ENCODE measurements around the gene GPBAR1. TPM values are rescaled to one million over a fixed set of nuclear protein-coding genes. Genes with fewer than 3 reads are reported as not detected.
A peak's percentile ranks its signal among the peaks of the same experiment; 100 is the strongest.

Gene GPBAR1
- total RNA-seq, 1 experiment from 2014 or later = 0.16 TPM

DNA sequence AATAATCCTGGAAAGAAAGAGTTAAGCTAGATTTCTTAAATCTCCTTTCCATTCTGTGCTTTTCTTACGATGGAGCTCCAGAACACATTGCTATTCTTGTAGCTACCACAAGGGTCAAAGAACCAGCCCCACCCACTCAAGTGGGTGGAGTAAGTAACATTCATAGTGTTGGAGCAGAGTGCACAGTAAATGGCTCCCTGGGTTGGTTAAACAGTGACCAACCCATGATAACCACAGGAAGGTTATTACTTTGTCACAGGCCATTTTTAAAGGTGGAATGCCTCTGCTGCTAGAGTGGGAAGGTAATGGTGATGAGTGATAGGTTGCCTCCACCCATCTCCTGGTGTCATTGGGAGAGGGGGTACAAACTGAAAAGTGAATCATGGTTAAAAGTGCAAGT, 29.9 kb upstream of the GPBAR1 start:
- H3K36me3 Mint-ChIP-seq (ENCODE audit: insufficient read depth, unreplicated experiment) = peaks cover 96% of the 10 kb centered on the region
- ChIA-PET POLR2A (interaction anchor here (1.2 to 7.8 kb wide), 2 partner anchors 12 to 16 kb away, joined by 3 to 171 read pairs; partner anchors contain the start of gene ARPC2), CTCF (interaction anchor here (0.6 to 1.3 kb wide), 6 partner anchors 13 to 398 kb away, joined by 3 to 6 read pairs (median 3); no protein-coding TSS in a partner anchor)
- no peaks in the 10 kb centered on the region for H3K27me3 Mint-ChIP-seq (ENCODE audit: insufficient read depth, unreplicated experiment)
- peaks cover 16% of the 10 kb centered on the region for H3K4me1 Mint-ChIP-seq (ENCODE audit: insufficient read depth, unreplicated experiment)
- H3K4me3 Mint-ChIP-seq (ENCODE audit: unreplicated experiment) = no peak overlapping the region
- TF ChIP-seq, protein P1, sequence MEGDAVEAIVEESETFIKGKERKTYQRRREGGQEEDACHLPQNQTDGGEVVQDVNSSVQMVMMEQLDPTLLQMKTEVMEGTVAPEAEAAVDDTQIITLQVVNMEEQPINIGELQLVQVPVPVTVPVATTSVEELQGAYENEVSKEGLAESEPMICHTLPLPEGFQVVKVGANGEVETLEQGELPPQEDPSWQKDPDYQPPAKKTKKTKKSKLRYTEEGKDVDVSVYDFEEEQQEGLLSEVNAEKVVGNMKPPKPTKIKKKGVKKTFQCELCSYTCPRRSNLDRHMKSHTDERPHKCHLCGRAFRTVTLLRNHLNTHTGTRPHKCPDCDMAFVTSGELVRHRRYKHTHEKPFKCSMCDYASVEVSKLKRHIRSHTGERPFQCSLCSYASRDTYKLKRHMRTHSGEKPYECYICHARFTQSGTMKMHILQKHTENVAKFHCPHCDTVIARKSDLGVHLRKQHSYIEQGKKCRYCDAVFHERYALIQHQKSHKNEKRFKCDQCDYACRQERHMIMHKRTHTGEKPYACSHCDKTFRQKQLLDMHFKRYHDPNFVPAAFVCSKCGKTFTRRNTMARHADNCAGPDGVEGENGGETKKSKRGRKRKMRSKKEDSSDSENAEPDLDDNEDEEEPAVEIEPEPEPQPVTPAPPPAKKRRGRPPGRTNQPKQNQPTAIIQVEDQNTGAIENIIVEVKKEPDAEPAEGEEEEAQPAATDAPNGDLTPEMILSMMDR (IDR thresholded peaks at IDR 0.05; ENCODE audit: unreplicated experiment) = no peak
- H3K27ac Mint-ChIP-seq (ENCODE audit: low read depth, unreplicated experiment) = no peak overlapping the region
- H3K9me3 Mint-ChIP-seq (ENCODE audit: unreplicated experiment) = no peaks in the 10 kb centered on the region
- no TSS peak for BruUV-seq (replicated peaks)
- intact Hi-C loops (cut with micrococcal nuclease) = no loop called here
- DNase-seq (ENCODE audit: unreplicated experiment) = peak; percentile 39

DNA sequence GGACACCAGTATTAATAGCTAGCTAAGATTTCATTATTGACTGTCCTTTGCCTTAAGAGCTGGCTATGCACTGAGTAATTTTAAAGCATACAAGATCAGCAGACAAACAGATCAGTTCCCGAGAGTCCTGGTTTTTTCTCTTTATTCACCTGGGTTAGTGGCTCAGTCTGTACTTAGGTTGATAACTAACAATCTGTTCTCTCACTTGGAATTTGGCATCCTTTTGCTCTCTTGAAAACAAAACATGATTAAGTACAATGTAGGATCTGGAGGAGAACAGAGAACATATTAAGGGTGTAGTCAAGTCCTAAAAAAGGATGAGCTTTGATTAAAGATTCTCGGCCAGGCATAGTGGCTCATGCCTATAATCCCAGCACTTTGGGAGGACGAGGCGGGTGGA, 27.3 kb upstream of the GPBAR1 start:
- H3K27ac Mint-ChIP-seq (ENCODE audit: low read depth, unreplicated experiment) = no peak overlapping the region
- ChIA-PET CTCF (interaction anchor here (1.0 to 1.6 kb wide), 2 partner anchors 23 to 37 kb away, joined by 4 read pairs; partner anchors contain the start of genes AAMP and PNKD), POLR2A (interaction anchor here (0.8 to 3.2 kb wide), 7 partner anchors 9 to 46 kb away, joined by 3 to 15 read pairs (median 4); partner anchors contain the start of genes AAMP, ARPC2 and PNKD)
- DNase-seq (ENCODE audit: unreplicated experiment) = no peak
- H3K27me3 Mint-ChIP-seq (ENCODE audit: insufficient read depth, unreplicated experiment) = no peaks in the 10 kb centered on the region
- H3K4me3 Mint-ChIP-seq (ENCODE audit: unreplicated experiment) = no peak overlapping the region
- TF ChIP-seq, protein P1 (IDR thresholded peaks at IDR 0.05; ENCODE audit: unreplicated experiment) = no peak
- H3K9me3 Mint-ChIP-seq (ENCODE audit: unreplicated experiment) = no peaks in the 10 kb centered on the region
- no TSS peak for BruUV-seq (replicated peaks)
- intact Hi-C loops (cut with micrococcal nuclease) = no loop called here
- H3K36me3 Mint-ChIP-seq (ENCODE audit: insufficient read depth, unreplicated experiment) = peaks cover 94% of the 10 kb centered on the region
- peaks cover 16% of the 10 kb centered on the region for H3K4me1 Mint-ChIP-seq (ENCODE audit: insufficient read depth, unreplicated experiment)

DNA sequence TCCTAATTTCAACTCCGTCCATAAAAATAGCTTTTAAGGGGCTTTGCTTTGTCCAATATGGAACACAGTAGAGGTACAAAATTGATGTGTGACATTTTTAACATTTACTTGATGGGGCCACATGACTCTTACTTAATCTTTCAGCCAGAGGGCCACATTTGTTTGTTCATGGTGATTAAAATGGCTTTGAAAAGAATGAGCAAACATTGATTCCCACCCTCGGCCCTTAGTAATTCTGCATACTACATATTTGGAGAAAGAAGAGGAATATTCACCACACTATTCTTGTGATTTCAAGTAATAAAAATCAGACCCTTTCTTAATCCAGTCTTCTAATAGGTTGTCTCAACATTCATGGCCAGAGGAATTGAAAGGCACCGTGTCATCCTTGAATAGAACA, 26.3 kb upstream of the GPBAR1 start:
- intact Hi-C loops (cut with micrococcal nuclease) = no loop called here
- POLR2A ChIA-PET = interaction anchor here (1.0 to 3.2 kb wide), 7 partner anchors 8 to 81 kb away, joined by 3 to 15 read pairs (median 5); partner anchors contain the start of genes AAMP, ARPC2 and PNKD
- no TSS peak for BruUV-seq (replicated peaks)
- CTCF ChIA-PET = interaction anchor here (0.7 to 1.6 kb wide), 2 partner anchors 22 to 36 kb away, joined by 3 to 4 read pairs; partner anchors contain the start of genes AAMP and PNKD
- H3K27ac Mint-ChIP-seq (ENCODE audit: low read depth, unreplicated experiment) = no peak overlapping the region
- no peaks in the 10 kb centered on the region for H3K27me3 Mint-ChIP-seq (ENCODE audit: insufficient read depth, unreplicated experiment)
- DNase-seq (ENCODE audit: unreplicated experiment) = no peak
- TF ChIP-seq, protein P1 (IDR thresholded peaks at IDR 0.05; ENCODE audit: unreplicated experiment) = no peak
- no peak overlapping the region for H3K4me3 Mint-ChIP-seq (ENCODE audit: unreplicated experiment)
- H3K36me3 Mint-ChIP-seq (ENCODE audit: insufficient read depth, unreplicated experiment) = peaks cover 97% of the 10 kb centered on the region
- peaks cover 10% of the 10 kb centered on the region for H3K4me1 Mint-ChIP-seq (ENCODE audit: insufficient read depth, unreplicated experiment)
- no peaks in the 10 kb centered on the region for H3K9me3 Mint-ChIP-seq (ENCODE audit: unreplicated experiment)

DNA sequence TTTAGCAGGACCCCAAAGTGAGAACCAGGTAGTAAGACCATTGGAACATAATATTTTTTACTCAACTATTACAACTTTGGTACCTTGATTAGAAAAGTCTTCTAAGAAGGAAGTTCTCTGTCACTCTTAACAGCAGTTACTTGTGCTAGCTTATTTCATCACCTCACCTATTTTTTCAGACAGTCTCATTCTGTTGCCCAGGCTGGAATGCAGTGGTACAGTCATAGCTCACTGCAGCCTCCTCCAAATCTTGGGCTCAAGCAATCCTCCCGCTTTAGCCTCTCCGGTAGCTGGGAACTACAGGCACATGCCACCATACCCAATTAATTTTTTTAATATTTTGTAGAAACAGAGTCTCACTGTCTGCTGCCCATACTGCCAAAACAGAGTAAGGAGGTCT, 25.8 kb upstream of the GPBAR1 start:
- BruUV-seq (replicated peaks) = no TSS peak
- no peak for DNase-seq (ENCODE audit: unreplicated experiment)
- TF ChIP-seq, protein P1 (IDR thresholded peaks at IDR 0.05; ENCODE audit: unreplicated experiment) = no peak
- CTCF ChIA-PET = no interaction called here
- H3K4me3 Mint-ChIP-seq (ENCODE audit: unreplicated experiment) = no peak overlapping the region
- H3K27me3 Mint-ChIP-seq (ENCODE audit: insufficient read depth, unreplicated experiment) = no peaks in the 10 kb centered on the region
- intact Hi-C loops (cut with micrococcal nuclease) = no loop called here
- H3K36me3 Mint-ChIP-seq (ENCODE audit: insufficient read depth, unreplicated experiment) = peaks cover 98% of the 10 kb centered on the region
- POLR2A ChIA-PET = interaction anchor here (1.2 to 3.2 kb wide), 3 partner anchors 16 to 82 kb away, joined by 4 to 15 read pairs (median 5); partner anchors contain the start of genes AAMP and PNKD
- H3K27ac Mint-ChIP-seq (ENCODE audit: low read depth, unreplicated experiment) = no peak overlapping the region
- H3K4me1 Mint-ChIP-seq (ENCODE audit: insufficient read depth, unreplicated experiment) = peaks cover 10% of the 10 kb centered on the region
- no peaks in the 10 kb centered on the region for H3K9me3 Mint-ChIP-seq (ENCODE audit: unreplicated experiment)

All from MCF 10A (cell line).